IMR-90 (cell line): ENCODE results near the gene ASTN2. TPM values are rescaled to one million over a fixed set of nuclear protein-coding genes. Genes with fewer than 3 reads are reported as not detected.

Experiments used
- ATAC-seq: fragments of 200-7000 bp; cut with Tn5 transposase; 2 replicates; pipeline ENCODE4 v1.9.1; 2020; ENCODE audit warnings: low read depth, mild to moderate bottlenecking, moderate library complexity
- BruUV-seq: library from RNA; stranded (reverse); fragments of 400-500 nt; replicated peaks from 2 replicates; lab custom pipeline; 2021; lab: Mats Ljungman, UMichigan
- CTCF ChIA-PET: fragments of 300-600 bp; formaldehyde crosslinking; extraction: SDS; loops from one replicate; lab custom pipeline; 2021; ENCODE audit warnings: antibody characterized with exemption; lab: Yijun Ruan, JAX
- POLR2A ChIA-PET: fragments of 300-600 bp; sonication (Branson Sonifier 250); formaldehyde crosslinking; loops from one replicate; lab custom pipeline; 2022; ENCODE audit warnings: antibody characterized with exemption; ENCODE audit not compliant: unreplicated experiment; lab: Charles Lee
- DNase-seq: peaks from one replicate; pipeline ENCODE4 v3.0.0; 2013
- H2AFZ ChIP-seq: replicated peaks from 2 replicates; pipeline ENCODE3; 2013; ENCODE audit warnings: low read length, mild to moderate bottlenecking; ENCODE audit not compliant: poor library complexity
- H2AK5ac ChIP-seq: 2 replicates; pipeline ENCODE4 v1.6.1; 2013; ENCODE audit warnings: low read depth, low read length, inconsistent platforms
- H2AK9ac ChIP-seq: replicated peaks from 2 replicates; pipeline ENCODE3; 2013; ENCODE audit warnings: mild to moderate bottlenecking, low read depth, low read length, moderate library complexity; ENCODE audit not compliant: poor library complexity
- H2BK120ac ChIP-seq: 2 replicates; pipeline ENCODE4 v1.6.1; 2013; ENCODE audit warnings: low read depth, low read length, inconsistent platforms
- H2BK15ac ChIP-seq: 3 replicates; pipeline ENCODE4 v1.6.1; 2013; ENCODE audit warnings: low read depth, low read length, inconsistent platforms
- H2BK20ac ChIP-seq: 2 replicates; pipeline ENCODE4 v1.6.1; 2013; ENCODE audit warnings: low read depth, mild to moderate bottlenecking, inconsistent platforms, low read length, moderate library complexity
- H2BK5ac ChIP-seq: 2 replicates; pipeline ENCODE4 v1.6.1; 2013; ENCODE audit warnings: mild to moderate bottlenecking, low read depth, low read length, inconsistent platforms; ENCODE audit not compliant: poor library complexity, severe bottlenecking
- H3K14ac ChIP-seq: replicated peaks from 2 replicates; pipeline ENCODE4 v1.6.1; 2013; ENCODE audit warnings: low read depth, low read length, inconsistent platforms
- H3K18ac ChIP-seq: 2 replicates; pipeline ENCODE4 v1.6.1; 2013; ENCODE audit warnings: low read depth, low read length, control low read depth
- H3K23ac ChIP-seq: 2 replicates; pipeline ENCODE4 v1.6.1; 2013; ENCODE audit warnings: low read depth, low read length, inconsistent platforms
- H3K27ac ChIP-seq: 2 replicates; pipeline ENCODE4 v1.5.1; 2013; ENCODE audit warnings: mild to moderate bottlenecking, control low read depth, low read length; ENCODE audit not compliant: insufficient read depth
- H3K27me3 ChIP-seq: 2 replicates; pipeline ENCODE4 v1.6.1; 2013; ENCODE audit warnings: low read length; ENCODE audit not compliant: control insufficient read depth, insufficient read depth
- H3K36me3 ChIP-seq: 2 replicates; pipeline ENCODE4 v1.6.1; 2013; ENCODE audit warnings: low read length, mixed read lengths; ENCODE audit not compliant: control insufficient read depth, insufficient read depth
- H3K4ac ChIP-seq: 2 replicates; pipeline ENCODE4 v1.6.1; 2013; ENCODE audit warnings: low read depth, low read length, inconsistent platforms
- H3K4me1 ChIP-seq: 2 replicates; pipeline ENCODE4 v1.6.1; 2013; ENCODE audit warnings: low read length, mixed read lengths; ENCODE audit not compliant: control insufficient read depth, insufficient read depth
- H3K4me2 ChIP-seq: 2 replicates; pipeline ENCODE4 v1.6.1; 2013; ENCODE audit warnings: low read depth, mild to moderate bottlenecking, control low read depth, low read length, moderate library complexity
- H3K4me3 ChIP-seq: 2 replicates; pipeline ENCODE4 v1.5.1; 2013; ENCODE audit warnings: low read depth, mild to moderate bottlenecking, control low read depth, low read length, moderate library complexity; ENCODE audit not compliant: insufficient read depth
- H3K56ac ChIP-seq: 2 replicates; pipeline ENCODE4 v1.6.1; 2013; ENCODE audit warnings: low read length, inconsistent platforms; ENCODE audit not compliant: insufficient read depth; ENCODE audit errors: extremely low read depth
- H3K79me1 ChIP-seq, 2 experiments: 2 replicates each; pipeline ENCODE4 v1.6.1; 2013; ENCODE audit warnings: low read length in 2 of 2, inconsistent platforms in 1 of 2, low read depth in 1 of 2
- H3K9ac ChIP-seq: 2 replicates; pipeline ENCODE4 v1.6.1; 2013; ENCODE audit warnings: low read depth, low read length, control low read depth
- H3K9me1 ChIP-seq: 2 replicates; pipeline ENCODE4 v1.6.1; 2013; ENCODE audit warnings: low read length, inconsistent platforms; ENCODE audit not compliant: insufficient read depth
- H3K9me3 ChIP-seq: 2 replicates; pipeline ENCODE4 v1.6.1; 2013; ENCODE audit warnings: low read length; ENCODE audit not compliant: control insufficient read depth, insufficient read depth
- H4K20me1 ChIP-seq: 2 replicates; pipeline ENCODE4 v1.6.1; 2013; ENCODE audit warnings: low read length, inconsistent platforms; ENCODE audit not compliant: insufficient read depth
- H4K5ac ChIP-seq: 2 replicates; pipeline ENCODE4 v1.6.1; 2013; ENCODE audit warnings: mild to moderate bottlenecking, low read depth, low read length, control low read depth
- H4K8ac ChIP-seq, 2 experiments: 2 replicates each; pipeline ENCODE4 v1.6.1; 2013; ENCODE audit warnings: low read depth in 2 of 2, low read length in 2 of 2, control low read depth in 1 of 2, inconsistent platforms in 1 of 2
- H4K91ac ChIP-seq: 2 replicates; pipeline ENCODE4 v1.6.1; 2013; ENCODE audit warnings: low read depth, low read length, inconsistent platforms; ENCODE audit not compliant: insufficient read depth
- BHLHE40 ChIP-seq: fragments of 150-350 bp; IDR thresholded peaks from 2 replicates; pipeline ENCODE4 v1.6.1; 2016; ENCODE audit warnings: mild to moderate bottlenecking, low read depth, low read length
- CEBPB ChIP-seq: IDR thresholded peaks from 2 replicates; pipeline ENCODE4 v1.6.1; 2012; ENCODE audit warnings: low read depth, low read length, improper control_type of control experiment
- CHD1 ChIP-seq: IDR thresholded peaks from 2 replicates; pipeline ENCODE4 v1.6.1; 2012; ENCODE audit warnings: low read depth, low read length, improper control_type of control experiment
- MAFK ChIP-seq: IDR thresholded peaks from 2 replicates; pipeline ENCODE4 v1.6.1; 2012; ENCODE audit warnings: low read depth, low read length, improper control_type of control experiment
- MAZ ChIP-seq: IDR thresholded peaks from 2 replicates; pipeline ENCODE4 v1.6.1; 2012; ENCODE audit warnings: low read depth, mild to moderate bottlenecking, low read length, improper control_type of control experiment, moderate library complexity, borderline replicate concordance
- MXI1 ChIP-seq: IDR thresholded peaks from 2 replicates; pipeline ENCODE4 v1.6.1; 2012; ENCODE audit warnings: low read depth, mild to moderate bottlenecking, low read length, moderate library complexity, borderline replicate concordance
- RAD21 ChIP-seq: IDR thresholded peaks from 2 replicates; pipeline ENCODE4 v1.6.1; 2012; ENCODE audit warnings: low read length, improper control_type of control experiment
- WGBS, 2 experiments: methylation state at CpG; one replicate each; pipeline versions ENCODE4 v1.1.5 to v1.1.7; 2013; ENCODE audit warnings: missing lambda C conversion rate in 2 of 2; ENCODE audit not compliant: insufficient read length in 1 of 2; ENCODE audit errors: extremely low coverage in 2 of 2; 5-methylcytosine and 5-hydroxymethylcytosine counted together
- dilution Hi-C: fragments of 300-500 bp; cut with HindIII; formaldehyde crosslinking; loops from one replicate; pipeline ENCODE4 v1.14.3; 2018; ENCODE audit warnings: low sequenced_read_pairs; ENCODE audit not compliant: unreplicated experiment
- in situ Hi-C: fragments of 300-500 bp; cut with MboI; formaldehyde crosslinking; loops from 3 replicates; pipeline ENCODE4 v1.14.3; 2019; ENCODE audit warnings: low sequenced_read_pairs, inconsistent platforms, mixed read lengths
- intact Hi-C: fragments of 100-400 bp; cut with micrococcal nuclease; formaldehyde crosslinking; loops from 2 replicates; pipeline ENCODE4 v1.10.0; 2022
- polyA plus RNA-seq, 3 experiments: library from polyadenylated mRNA; depleted of rRNA; stranded (reverse); fragments of >200 nt; gene quantifications; 2 replicates each; pipeline ENCODE4 v1.2.3, GENCODE V29; 2012; ENCODE audit warnings: low replicate concordance in 1 of 3
- total RNA-seq: library from RNA; depleted of rRNA; stranded (reverse); fragments of >200 nt; gene quantifications from 2 replicates; pipeline ENCODE4 v1.2.3, GENCODE V29; 2012
- TF ChIP-seq, protein P1 (sequence below): fragments of 150-350 bp; IDR thresholded peaks from 2 replicates; pipeline ENCODE4 v1.6.1; 2017; ENCODE audit warnings: mild to moderate bottlenecking, antibody characterized with exemption, low read length, low read depth
- TF ChIP-seq, protein P2 (sequence below): conservative IDR thresholded peaks from 2 replicates; pipeline ENCODE4 v1.5.1; 2012; ENCODE audit warnings: mild to moderate bottlenecking, low read depth, low read length, improper control_type of control experiment

The ASTN2 gene
- total and polyA plus RNA-seq, 2 of the 4 experiments (the other 2 are of a cell fraction): 3.8 to 6.8 TPM

DNA sequence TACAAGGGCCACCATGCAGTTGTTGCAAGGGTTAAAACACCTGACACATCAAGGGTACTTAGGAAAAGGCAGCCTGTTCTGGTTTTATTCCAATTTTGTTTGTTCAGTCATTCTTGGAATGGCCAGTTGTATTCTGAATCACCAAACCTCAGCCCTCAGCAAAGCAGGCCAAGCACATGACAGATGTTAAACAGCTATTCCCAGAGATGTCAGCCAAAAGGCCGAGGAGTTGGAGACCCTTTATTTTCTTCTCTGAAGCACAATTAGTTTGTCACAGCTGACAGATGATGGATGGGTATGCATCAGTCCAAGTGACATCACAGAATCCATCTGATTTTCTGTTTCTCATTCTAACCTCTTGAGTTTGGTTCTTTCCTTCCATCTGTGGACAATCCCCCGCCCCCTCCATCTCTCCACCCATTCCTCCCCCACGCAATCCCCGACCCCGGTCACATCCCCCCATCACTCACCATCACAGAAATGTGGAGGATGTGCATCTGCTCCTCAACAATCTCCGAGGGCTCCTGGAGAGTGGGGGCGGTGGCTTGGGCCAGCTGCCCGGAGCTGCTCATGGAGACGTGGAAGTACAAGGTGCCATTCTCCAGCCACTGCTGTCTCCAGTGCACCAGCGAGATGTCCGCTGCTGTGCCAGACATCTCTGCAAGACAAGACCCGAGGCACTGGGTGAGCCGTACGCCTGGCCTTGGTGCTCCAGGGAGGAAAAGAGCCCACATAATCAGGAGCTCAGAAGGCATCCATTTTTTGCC lies 123.8 kb downstream of the ASTN2 start:
- peak; percentile 4 for DNase-seq
- no peak overlapping the region for H2BK5ac ChIP-seq
- no peaks in the 10 kb centered on the region for H3K36me3 ChIP-seq
- intact Hi-C loops: loop anchor here (10.0 kb wide), 1 partner anchor 54 kb away; no protein-coding TSS in a partner anchor
- no peak overlapping the region for H3K4ac ChIP-seq
- H3K18ac ChIP-seq: no peak overlapping the region
- dilution Hi-C loops: no loop called here
- H3K27ac ChIP-seq: no peak overlapping the region
- H2BK20ac ChIP-seq: no peak overlapping the region
- no peak overlapping the region for H2BK120ac ChIP-seq
- H2BK15ac ChIP-seq: no peak overlapping the region
- TF ChIP-seq CEBPB: no peak
- TF ChIP-seq MAZ: no peak
- no peak for TF ChIP-seq RAD21
- no peak for TF ChIP-seq CHD1
- no peak for TF ChIP-seq MAFK
- TF ChIP-seq, protein P1, sequence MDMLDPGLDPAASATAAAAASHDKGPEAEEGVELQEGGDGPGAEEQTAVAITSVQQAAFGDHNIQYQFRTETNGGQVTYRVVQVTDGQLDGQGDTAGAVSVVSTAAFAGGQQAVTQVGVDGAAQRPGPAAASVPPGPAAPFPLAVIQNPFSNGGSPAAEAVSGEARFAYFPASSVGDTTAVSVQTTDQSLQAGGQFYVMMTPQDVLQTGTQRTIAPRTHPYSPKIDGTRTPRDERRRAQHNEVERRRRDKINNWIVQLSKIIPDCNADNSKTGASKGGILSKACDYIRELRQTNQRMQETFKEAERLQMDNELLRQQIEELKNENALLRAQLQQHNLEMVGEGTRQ: no peak
- TF ChIP-seq BHLHE40: no peak
- TF ChIP-seq MXI1: no peak
- TF ChIP-seq, protein P2, sequence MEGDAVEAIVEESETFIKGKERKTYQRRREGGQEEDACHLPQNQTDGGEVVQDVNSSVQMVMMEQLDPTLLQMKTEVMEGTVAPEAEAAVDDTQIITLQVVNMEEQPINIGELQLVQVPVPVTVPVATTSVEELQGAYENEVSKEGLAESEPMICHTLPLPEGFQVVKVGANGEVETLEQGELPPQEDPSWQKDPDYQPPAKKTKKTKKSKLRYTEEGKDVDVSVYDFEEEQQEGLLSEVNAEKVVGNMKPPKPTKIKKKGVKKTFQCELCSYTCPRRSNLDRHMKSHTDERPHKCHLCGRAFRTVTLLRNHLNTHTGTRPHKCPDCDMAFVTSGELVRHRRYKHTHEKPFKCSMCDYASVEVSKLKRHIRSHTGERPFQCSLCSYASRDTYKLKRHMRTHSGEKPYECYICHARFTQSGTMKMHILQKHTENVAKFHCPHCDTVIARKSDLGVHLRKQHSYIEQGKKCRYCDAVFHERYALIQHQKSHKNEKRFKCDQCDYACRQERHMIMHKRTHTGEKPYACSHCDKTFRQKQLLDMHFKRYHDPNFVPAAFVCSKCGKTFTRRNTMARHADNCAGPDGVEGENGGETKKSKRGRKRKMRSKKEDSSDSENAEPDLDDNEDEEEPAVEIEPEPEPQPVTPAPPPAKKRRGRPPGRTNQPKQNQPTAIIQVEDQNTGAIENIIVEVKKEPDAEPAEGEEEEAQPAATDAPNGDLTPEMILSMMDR: no peak
- no peak overlapping the region for H3K4me2 ChIP-seq
- H3K14ac ChIP-seq: no peak overlapping the region
- H3K79me1 ChIP-seq: no peaks in the 10 kb centered on the region
- H3K9me3 ChIP-seq: peaks cover 16% of the 10 kb centered on the region
- no peak overlapping the region for H2AK5ac ChIP-seq
- no peaks in the 10 kb centered on the region for H3K4me1 ChIP-seq
- no peaks in the 10 kb centered on the region for H3K27me3 ChIP-seq
- no peak overlapping the region for H3K23ac ChIP-seq
- no peak overlapping the region for H4K91ac ChIP-seq
- H4K5ac ChIP-seq: no peak overlapping the region
- no peak for ATAC-seq
- in situ Hi-C loops: no loop called here
- no peaks in the 10 kb centered on the region for H4K20me1 ChIP-seq
- H2AFZ ChIP-seq: no peak overlapping the region
- H3K9ac ChIP-seq: no peak overlapping the region
- CTCF ChIA-PET: no interaction called here
- 64% methylated on average over 8 of the region's 14 CpGs; no CpG with 5 or more reads in 1 of the 2 experiments for WGBS, 2 experiments
- POLR2A ChIA-PET: no interaction called here
- no peak overlapping the region for H4K8ac ChIP-seq
- H3K56ac ChIP-seq: no peak overlapping the region
- H2AK9ac ChIP-seq: no peak overlapping the region
- no peak overlapping the region for H3K4me3 ChIP-seq
- BruUV-seq: no TSS peak
- H3K9me1 ChIP-seq: no peaks in the 10 kb centered on the region
